ENCODE measurements around the gene PABPC3.

GRCh38 chr13:25141042-25141441, 45.1 kb downstream of the PABPC3 start:
- no peak for TF ChIP-seq CTCF (conservative IDR thresholded peaks at IDR 0.05; ENCODE audit: low read length)
- no peak for TF ChIP-seq EZH2phosphoT487 (IDR thresholded peaks at IDR 0.05; ENCODE audit: borderline replicate concordance)
